H9 (cell line): ENCODE results near the gene AKIRIN1. TPM values are rescaled to one million over a fixed set of nuclear protein-coding genes. Genes with fewer than 3 reads are reported as not detected.

Experiments used
- DNase-seq: peaks from one replicate; pipeline ENCODE4 v3.0.0-alpha.2; 2017
- H2AFZ ChIP-seq: one replicate; pipeline ENCODE4 v1.6.1; 2013; ENCODE audit warnings: mild to moderate bottlenecking, low read length, control low read depth, moderate library complexity
- H2AK5ac ChIP-seq: 2 replicates; pipeline ENCODE4 v1.6.1; 2013; ENCODE audit warnings: low read length, control low read depth, mixed read lengths; ENCODE audit not compliant: insufficient read length
- H2BK120ac ChIP-seq: one replicate; pipeline ENCODE4 v1.6.1; 2013; ENCODE audit warnings: low read depth, mild to moderate bottlenecking, low read length, control low read depth, inconsistent platforms; ENCODE audit not compliant: poor library complexity, severe bottlenecking
- H2BK12ac ChIP-seq: 2 replicates; pipeline ENCODE4 v1.6.1; 2013; ENCODE audit warnings: low read length, control low read depth, mixed read lengths, low read depth; ENCODE audit not compliant: insufficient read length
- H2BK15ac ChIP-seq: 2 replicates; pipeline ENCODE4 v1.6.1; 2013; ENCODE audit warnings: low read depth, low read length, control low read depth
- H2BK20ac ChIP-seq: one replicate; pipeline ENCODE4 v1.6.1; 2013; ENCODE audit warnings: low read depth, mild to moderate bottlenecking, low read length, control low read depth, inconsistent platforms; ENCODE audit not compliant: poor library complexity, severe bottlenecking
- H2BK5ac ChIP-seq: 2 replicates; pipeline ENCODE4 v1.6.1; 2013; ENCODE audit warnings: low read length, control low read depth, mixed read lengths; ENCODE audit not compliant: insufficient read length
- H3K14ac ChIP-seq: 2 replicates; pipeline ENCODE4 v1.6.1; 2013; ENCODE audit warnings: low read length, control low read depth; ENCODE audit not compliant: insufficient read depth
- H3K18ac ChIP-seq: 2 replicates; pipeline ENCODE4 v1.6.1; 2013; ENCODE audit warnings: low read depth, mild to moderate bottlenecking, mixed read lengths, low read length, control low read depth; ENCODE audit not compliant: insufficient read length
- H3K23ac ChIP-seq: 2 replicates; pipeline ENCODE4 v1.6.1; 2013; ENCODE audit warnings: low read length, control low read depth, mixed read lengths, low read depth; ENCODE audit not compliant: insufficient read length
- H3K23me2 ChIP-seq: 2 replicates; pipeline ENCODE4 v1.6.1; 2013; ENCODE audit warnings: low read depth, mild to moderate bottlenecking, mixed read lengths, low read length, control low read depth; ENCODE audit not compliant: insufficient read length, poor library complexity, severe bottlenecking
- H3K27ac ChIP-seq: 2 replicates; pipeline ENCODE4 v1.5.1; 2013; ENCODE audit warnings: low read length, control low read depth, mixed read lengths, low read depth; ENCODE audit not compliant: insufficient read length
- H3K27me3 ChIP-seq: 2 replicates; pipeline ENCODE4 v1.6.1; 2013; ENCODE audit warnings: low read length, control low read depth, inconsistent platforms; ENCODE audit not compliant: insufficient read depth
- H3K4ac ChIP-seq: 2 replicates; pipeline ENCODE4 v1.6.1; 2013; ENCODE audit warnings: low read depth, mild to moderate bottlenecking, control low read depth, inconsistent platforms, low read length, moderate library complexity
- H3K4me1 ChIP-seq: 2 replicates; pipeline ENCODE4 v1.6.1; 2013; ENCODE audit warnings: low read length, control low read depth, inconsistent platforms; ENCODE audit not compliant: insufficient read depth
- H3K4me2 ChIP-seq: 2 replicates; pipeline ENCODE4 v1.6.1; 2013; ENCODE audit warnings: low read length, control low read depth, mixed read lengths; ENCODE audit not compliant: insufficient read length, insufficient read depth
- H3K56ac ChIP-seq: 2 replicates; pipeline ENCODE4 v1.6.1; 2013; ENCODE audit warnings: low read depth, mild to moderate bottlenecking, mixed read lengths, low read length, control low read depth; ENCODE audit not compliant: insufficient read length
- H3K79me1 ChIP-seq: 2 replicates; pipeline ENCODE4 v1.6.1; 2013; ENCODE audit warnings: low read depth, mild to moderate bottlenecking, moderate library complexity, low read length, control low read depth, inconsistent platforms; ENCODE audit not compliant: insufficient read depth, poor library complexity, severe bottlenecking
- H3K79me2 ChIP-seq: 2 replicates; pipeline ENCODE4 v1.6.1; 2013; ENCODE audit warnings: low read length, control low read depth, inconsistent platforms; ENCODE audit not compliant: insufficient read depth
- H3K9ac ChIP-seq: 2 replicates; pipeline ENCODE4 v1.6.1; 2013; ENCODE audit warnings: low read length, control low read depth, mixed read lengths; ENCODE audit not compliant: insufficient read length; ENCODE audit errors: extremely low read depth
- H3K9me3 ChIP-seq: one replicate; pipeline ENCODE4 v1.6.1; 2013; ENCODE audit warnings: low read depth, low read length, inconsistent platforms; ENCODE audit not compliant: control insufficient read depth
- H3T11ph ChIP-seq: one replicate; pipeline ENCODE4 v1.6.1; 2013; ENCODE audit warnings: mild to moderate bottlenecking, low read length, control low read depth, inconsistent platforms
- H4K20me1 ChIP-seq: one replicate; pipeline ENCODE4 v1.6.1; 2013; ENCODE audit not compliant: control insufficient read depth, insufficient read length, insufficient read depth
- H4K5ac ChIP-seq: 2 replicates; pipeline ENCODE4 v1.6.1; 2013; ENCODE audit warnings: low read depth, mild to moderate bottlenecking, mixed read lengths, low read length, control low read depth; ENCODE audit not compliant: insufficient read length
- H4K8ac ChIP-seq: replicated peaks from 2 replicates; pipeline ENCODE4 v1.6.1; 2013; ENCODE audit warnings: low read length, control low read depth, mixed read lengths, low read depth; ENCODE audit not compliant: insufficient read length
- H4K91ac ChIP-seq: 2 replicates; pipeline ENCODE4 v1.6.1; 2013; ENCODE audit warnings: low read depth, mild to moderate bottlenecking, moderate library complexity, mixed read lengths, low read length, control low read depth; ENCODE audit not compliant: insufficient read length
- H3K27ac Mint-ChIP-seq, 3 experiments: 2 replicates in 2 of 3; 3 replicates in 1 of 3; pipeline ENCODE4 v1.8.0; 2020 to 2021; ENCODE audit warnings: mixed read lengths in 3 of 3, mild to moderate bottlenecking in 1 of 3, moderate library complexity in 1 of 3
- H3K27me3 Mint-ChIP-seq: 2 replicates; pipeline ENCODE4 v1.8.0; 2021; ENCODE audit warnings: low read depth, mild to moderate bottlenecking, moderate library complexity, mixed read lengths
- H3K36me3 Mint-ChIP-seq, 3 experiments: 2 replicates in 2 of 3; 3 replicates in 1 of 3; pipeline ENCODE4 v1.8.0; 2020 to 2021; ENCODE audit warnings: low read depth in 3 of 3, mixed read lengths in 3 of 3; ENCODE audit not compliant: insufficient read depth in 1 of 3
- H3K4me1 Mint-ChIP-seq, 2 experiments: 2 replicates each; pipeline ENCODE4 v1.8.0; 2020; ENCODE audit warnings: mixed read lengths in 2 of 2
- H3K4me3 Mint-ChIP-seq, 2 experiments: 2 replicates in 1 of 2; 3 replicates in 1 of 2; pipeline ENCODE4 v1.8.0; 2020 to 2021; ENCODE audit warnings: mild to moderate bottlenecking in 2 of 2, mixed read lengths in 2 of 2, moderate library complexity in 1 of 2
- H3K9me3 Mint-ChIP-seq, 2 experiments: 2 replicates in 1 of 2; 3 replicates in 1 of 2; pipeline ENCODE4 v1.8.0; 2020; ENCODE audit warnings: mild to moderate bottlenecking in 2 of 2, mixed read lengths in 2 of 2, moderate library complexity in 1 of 2
- WGBS: extraction: QIAGEN DNeasy Blood & Tissue Kit; methylation state at CpG from one replicate; pipeline ENCODE4 v1.1.7; 2013; ENCODE audit warnings: missing lambda C conversion rate, low lambda C conversion rate, mixed read lengths; ENCODE audit not compliant: insufficient read length; ENCODE audit errors: extremely low coverage; 5-methylcytosine and 5-hydroxymethylcytosine counted together
- total RNA-seq: library from RNA; stranded (reverse); gene quantifications from 2 replicates; pipeline ENCODE4 v1.2.1, GENCODE V29; 2021
- TF ChIP-seq, protein P1 (sequence below): fragments of 200-600 bp; sonication (generic); conservative IDR thresholded peaks from 3 replicates; pipeline ENCODE4 v1.8.0; 2021; ENCODE audit warnings: antibody characterized with exemption, mild to moderate bottlenecking

AKIRIN1 gene
- total RNA-seq, 1 experiment from 2014 or later = 237 TPM

DNA sequence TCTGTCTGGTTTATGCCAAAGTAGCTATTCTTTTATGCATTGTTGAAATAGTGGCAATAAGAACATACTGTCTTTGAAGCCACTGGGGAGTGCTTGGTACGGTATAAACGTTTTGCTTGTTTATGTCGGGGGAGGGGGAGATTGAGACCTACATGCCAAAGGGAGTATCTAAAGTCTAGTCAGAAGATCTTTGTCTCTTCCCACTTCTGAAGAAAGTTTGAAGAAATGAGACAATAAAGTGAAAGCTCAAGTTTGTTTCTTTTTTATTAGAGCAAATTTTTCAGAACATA, 6.8 kb downstream of the AKIRIN1 start:
- H3K9ac ChIP-seq = peak overlapping the region; percentile 17
- peaks cover 2% of the 10 kb centered on the region for H3K23me2 ChIP-seq
- H3K9me3 ChIP-seq = no peaks in the 10 kb centered on the region
- Mint-ChIP-seq H3K27ac (peak overlapping the region in 2 of 3 experiments; percentile 23 to 95; a peak in 3 of 7 replicates), H3K4me1 (peaks cover 62 to 83% of the 10 kb centered on the region in 2 experiments), H3K27me3 (no peaks in the 10 kb centered on the region; the same call in 1 of the 2 replicates), H3K9me3 (no peaks in the 10 kb centered on the region), H3K36me3 (peaks cover 59 to 95% (median 86%) of the 10 kb centered on the region in 3 experiments), H3K4me3 (peak overlapping the region in 1 of 2 experiments; percentile 13; a peak in 1 of 5 replicates)
- no peak overlapping the region for H4K91ac ChIP-seq
- DNase-seq = no peak
- H3K4ac ChIP-seq = no peak overlapping the region
- H2BK15ac ChIP-seq = no peak overlapping the region
- H3K4me1 ChIP-seq = peaks cover 4% of the 10 kb centered on the region; the same call in 1 of the 2 replicates
- no peak overlapping the region for H3T11ph ChIP-seq
- H3K56ac ChIP-seq = no peak overlapping the region
- H4K5ac ChIP-seq = no peak overlapping the region
- no peak overlapping the region for H2BK5ac ChIP-seq
- no peak overlapping the region for H3K23ac ChIP-seq
- H2AK5ac ChIP-seq = no peak overlapping the region
- H2BK120ac ChIP-seq = no peak overlapping the region
- H3K27ac ChIP-seq = no peak overlapping the region
- no peak overlapping the region for H2BK20ac ChIP-seq
- peak overlapping the region; percentile 24 for H3K4me2 ChIP-seq
- H4K20me1 ChIP-seq = no peaks in the 10 kb centered on the region
- WGBS = no CpG with 5 or more reads among the region's 3 CpGs
- no peak overlapping the region for H3K14ac ChIP-seq
- peaks cover 44% of the 10 kb centered on the region; the same call in 1 of the 2 replicates for H3K79me2 ChIP-seq
- TF ChIP-seq, protein P1, sequence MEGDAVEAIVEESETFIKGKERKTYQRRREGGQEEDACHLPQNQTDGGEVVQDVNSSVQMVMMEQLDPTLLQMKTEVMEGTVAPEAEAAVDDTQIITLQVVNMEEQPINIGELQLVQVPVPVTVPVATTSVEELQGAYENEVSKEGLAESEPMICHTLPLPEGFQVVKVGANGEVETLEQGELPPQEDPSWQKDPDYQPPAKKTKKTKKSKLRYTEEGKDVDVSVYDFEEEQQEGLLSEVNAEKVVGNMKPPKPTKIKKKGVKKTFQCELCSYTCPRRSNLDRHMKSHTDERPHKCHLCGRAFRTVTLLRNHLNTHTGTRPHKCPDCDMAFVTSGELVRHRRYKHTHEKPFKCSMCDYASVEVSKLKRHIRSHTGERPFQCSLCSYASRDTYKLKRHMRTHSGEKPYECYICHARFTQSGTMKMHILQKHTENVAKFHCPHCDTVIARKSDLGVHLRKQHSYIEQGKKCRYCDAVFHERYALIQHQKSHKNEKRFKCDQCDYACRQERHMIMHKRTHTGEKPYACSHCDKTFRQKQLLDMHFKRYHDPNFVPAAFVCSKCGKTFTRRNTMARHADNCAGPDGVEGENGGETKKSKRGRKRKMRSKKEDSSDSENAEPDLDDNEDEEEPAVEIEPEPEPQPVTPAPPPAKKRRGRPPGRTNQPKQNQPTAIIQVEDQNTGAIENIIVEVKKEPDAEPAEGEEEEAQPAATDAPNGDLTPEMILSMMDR = no peak
- H4K8ac ChIP-seq = no peak overlapping the region
- H2BK12ac ChIP-seq = no peak overlapping the region
- no peaks in the 10 kb centered on the region for H3K79me1 ChIP-seq
- no peak overlapping the region for H2AFZ ChIP-seq
- H3K27me3 ChIP-seq = no peaks in the 10 kb centered on the region
- H3K18ac ChIP-seq = no peak overlapping the region
